Measurements from ENCODE around the gene TRIM44. TPM values are rescaled to one million over a fixed set of nuclear protein-coding genes. Genes with fewer than 3 reads are reported as not detected.

The TRIM44 gene
- 35.8 and 50.1 TPM in 2 replicates for total RNA-seq (2014; rRNA removed; shearing (Covaris generic))

GRCh38 chr11:35662649-35663407 lies at the start of gene TRIM44:
Gene TRIM44 (plus strand): TSS chr11:35662775. CDS start chr11:35663112, 337 bp downstream.
- peak; percentile 88 for DNase-seq (ENCODE audit: low read depth)

- peak; percentile 84 for DNase-seq (ENCODE audit: low read depth)
Observed at GRCh38 chr11:35614939-35615569, 47.5 kb upstream of the TRIM44 start.

GRCh38 chr11:35615921-35616900 lies 46.4 kb upstream of the TRIM44 start:
- peak; percentile 63 for DNase-seq (ENCODE audit: low read depth)

GRCh38 chr11:35617316-35617686 lies 45.3 kb upstream of the TRIM44 start:
- no peak for DNase-seq (ENCODE audit: low read depth)

GRCh38 chr11:35617687-35618496 lies 44.7 kb upstream of the TRIM44 start, which contains the start of gene FJX1:
Gene FJX1 (plus strand): TSS chr11:35618460. CDS start chr11:35618637, 177 bp downstream.
- peak; percentile 91 for DNase-seq (ENCODE audit: low read depth)

GRCh38 chr11:35618497-35619115 lies 44.0 kb upstream of the TRIM44 start:
- DNase-seq (ENCODE audit: low read depth): peak; percentile 53

GRCh38 chr11:35619116-35619854 lies 43.3 kb upstream of the TRIM44 start:
- peak; percentile 57 for DNase-seq (ENCODE audit: low read depth)

- peak; percentile 63 for DNase-seq (ENCODE audit: low read depth)
Observed at GRCh38 chr11:35619855-35620640, 42.5 kb upstream of the TRIM44 start.

GRCh38 chr11:35620795-35621194 lies 41.8 kb upstream of the TRIM44 start:
- no peak for DNase-seq (ENCODE audit: low read depth)

GRCh38 chr11:35621620-35622019 lies 41.0 kb upstream of the TRIM44 start:
- DNase-seq (ENCODE audit: low read depth): peak; percentile 63

GRCh38 chr11:35622070-35622469 lies 40.5 kb upstream of the TRIM44 start:
- peak; percentile 88 for DNase-seq (ENCODE audit: low read depth)

GRCh38 chr11:35623621-35624168 lies 38.9 kb upstream of the TRIM44 start:
- DNase-seq (ENCODE audit: low read depth): peak; percentile 71

- DNase-seq (ENCODE audit: low read depth): no peak
Observed at GRCh38 chr11:35624316-35624715, 38.3 kb upstream of the TRIM44 start.

GRCh38 chr11:35624781-35625180 lies 37.8 kb upstream of the TRIM44 start:
- DNase-seq (ENCODE audit: low read depth): no peak

- DNase-seq (ENCODE audit: low read depth): no peak
Observed at GRCh38 chr11:35626501-35626900, 36.1 kb upstream of the TRIM44 start.

- DNase-seq (ENCODE audit: low read depth): no peak
Observed at GRCh38 chr11:35629511-35629910, 33.1 kb upstream of the TRIM44 start.

- peak; percentile 100 for DNase-seq (ENCODE audit: low read depth)
Observed at GRCh38 chr11:35629914-35630313, 32.7 kb upstream of the TRIM44 start.

- DNase-seq (ENCODE audit: low read depth): no peak
Observed at GRCh38 chr11:35631891-35632290, 30.7 kb upstream of the TRIM44 start.

- peak; percentile 52 for DNase-seq (ENCODE audit: low read depth)
Observed at GRCh38 chr11:35632301-35632700, 30.3 kb upstream of the TRIM44 start.

Data from M059J (cell line).